ENCODE data around the gene STX19. TPM values are rescaled to one million over a fixed set of nuclear protein-coding genes. Genes with fewer than 3 reads are reported as not detected.

Gene STX19
- total and polyA plus RNA-seq, 2 of the 13 experiments (the other 11 are each of a cell fraction or from before 2014, with no cell fraction given) = not detected

GRCh38 chr3:94062513-94063404, 34.4 kb upstream of the STX19 start, which contains the start of the genes DHFR2 and NSUN3 (continued):
- 0 out of 2 replicates have a peak, but pooled peaks have one; percentile 70 for TF ChIP-seq ZHX1 (CRISPR knock-in tag; IDR thresholded peaks at IDR 0.05; ENCODE audit: low read depth)
- peak; percentile 84; the same call in 1 of the 2 replicates for TF ChIP-seq TARDBP (CRISPR knock-in tag; IDR thresholded peaks at IDR 0.05)
- TF ChIP-seq ZNF788 (CRISPR knock-in tag; IDR thresholded peaks at IDR 0.05; ENCODE audit: borderline replicate concordance) = peak; percentile 69; the same call in 1 of the 2 replicates
- peak; percentile 36; the same call in 1 of the 2 replicates for TF ChIP-seq KDM5B (CRISPR knock-in tag; IDR thresholded peaks at IDR 0.05; ENCODE audit: borderline replicate concordance)
- TF ChIP-seq ZNF160 (CRISPR knock-in tag; IDR thresholded peaks at IDR 0.05) = peak; percentile 17; the same call in 1 of the 2 replicates
- TF ChIP-seq IRF9 (CRISPR knock-in tag; IDR thresholded peaks at IDR 0.05; ENCODE audit: borderline replicate concordance) = 0 out of 2 replicates have a peak, but pooled peaks have one; percentile 71
- no peak for TF ChIP-seq TERF1 (CRISPR knock-in tag; IDR thresholded peaks at IDR 0.05)
- TF ChIP-seq PHF20 (CRISPR knock-in tag; IDR thresholded peaks at IDR 0.05) = peak; percentile 96
- peak; percentile 55; the same call in 1 of the 2 replicates for TF ChIP-seq KDM2A (CRISPR knock-in tag; IDR thresholded peaks at IDR 0.05; ENCODE audit: borderline replicate concordance, low read depth)
- TF ChIP-seq PRDM10 (CRISPR knock-in tag; IDR thresholded peaks at IDR 0.05; ENCODE audit: low read depth) = peak; percentile 64; the same call in 1 of the 2 replicates
- TF ChIP-seq ZNF234 (CRISPR knock-in tag; conservative IDR thresholded peaks at IDR 0.05) = no peak
- TF ChIP-seq ZNF687 (CRISPR knock-in tag; IDR thresholded peaks at IDR 0.05) = peak; percentile 88
- peak; percentile 96 for TF ChIP-seq ASH2L (IDR thresholded peaks at IDR 0.05; ENCODE audit: insufficient read length, low read depth, low read length)
